LHCN-M2 (cell line): ENCODE measurements around the gene USP38. TPM values are rescaled to one million over a fixed set of nuclear protein-coding genes. Genes with fewer than 3 reads are reported as not detected.
"Not testable (repeated sequence)": the region's sequence is repeated elsewhere in the genome, so short reads cannot be mapped to it uniquely, and the experiment has no call there.

Experiments
- DNase-seq: peaks from one replicate; pipeline ENCODE4 v3.0.0-alpha.2; 2012; ENCODE audit warnings: low read depth
- polyA plus RNA-seq: library from polyadenylated mRNA; unstranded; fragments of >200 nt; gene quantifications from one replicate; pipeline ENCODE4 v1.2.1, GENCODE V29; 2012; ENCODE audit warnings: missing spikeins
- total RNA-seq: library from RNA; depleted of rRNA; stranded (reverse); fragments of >200 nt; gene quantifications from 2 replicates; pipeline ENCODE4 v1.2.3, GENCODE V29; 2014; rRNA removed

Gene USP38, protein sequence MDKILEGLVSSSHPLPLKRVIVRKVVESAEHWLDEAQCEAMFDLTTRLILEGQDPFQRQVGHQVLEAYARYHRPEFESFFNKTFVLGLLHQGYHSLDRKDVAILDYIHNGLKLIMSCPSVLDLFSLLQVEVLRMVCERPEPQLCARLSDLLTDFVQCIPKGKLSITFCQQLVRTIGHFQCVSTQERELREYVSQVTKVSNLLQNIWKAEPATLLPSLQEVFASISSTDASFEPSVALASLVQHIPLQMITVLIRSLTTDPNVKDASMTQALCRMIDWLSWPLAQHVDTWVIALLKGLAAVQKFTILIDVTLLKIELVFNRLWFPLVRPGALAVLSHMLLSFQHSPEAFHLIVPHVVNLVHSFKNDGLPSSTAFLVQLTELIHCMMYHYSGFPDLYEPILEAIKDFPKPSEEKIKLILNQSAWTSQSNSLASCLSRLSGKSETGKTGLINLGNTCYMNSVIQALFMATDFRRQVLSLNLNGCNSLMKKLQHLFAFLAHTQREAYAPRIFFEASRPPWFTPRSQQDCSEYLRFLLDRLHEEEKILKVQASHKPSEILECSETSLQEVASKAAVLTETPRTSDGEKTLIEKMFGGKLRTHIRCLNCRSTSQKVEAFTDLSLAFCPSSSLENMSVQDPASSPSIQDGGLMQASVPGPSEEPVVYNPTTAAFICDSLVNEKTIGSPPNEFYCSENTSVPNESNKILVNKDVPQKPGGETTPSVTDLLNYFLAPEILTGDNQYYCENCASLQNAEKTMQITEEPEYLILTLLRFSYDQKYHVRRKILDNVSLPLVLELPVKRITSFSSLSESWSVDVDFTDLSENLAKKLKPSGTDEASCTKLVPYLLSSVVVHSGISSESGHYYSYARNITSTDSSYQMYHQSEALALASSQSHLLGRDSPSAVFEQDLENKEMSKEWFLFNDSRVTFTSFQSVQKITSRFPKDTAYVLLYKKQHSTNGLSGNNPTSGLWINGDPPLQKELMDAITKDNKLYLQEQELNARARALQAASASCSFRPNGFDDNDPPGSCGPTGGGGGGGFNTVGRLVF
- total RNA-seq = 14.4 and 16.4 TPM in 2 replicates
- polyA plus RNA-seq = 3.9 TPM

DNA sequence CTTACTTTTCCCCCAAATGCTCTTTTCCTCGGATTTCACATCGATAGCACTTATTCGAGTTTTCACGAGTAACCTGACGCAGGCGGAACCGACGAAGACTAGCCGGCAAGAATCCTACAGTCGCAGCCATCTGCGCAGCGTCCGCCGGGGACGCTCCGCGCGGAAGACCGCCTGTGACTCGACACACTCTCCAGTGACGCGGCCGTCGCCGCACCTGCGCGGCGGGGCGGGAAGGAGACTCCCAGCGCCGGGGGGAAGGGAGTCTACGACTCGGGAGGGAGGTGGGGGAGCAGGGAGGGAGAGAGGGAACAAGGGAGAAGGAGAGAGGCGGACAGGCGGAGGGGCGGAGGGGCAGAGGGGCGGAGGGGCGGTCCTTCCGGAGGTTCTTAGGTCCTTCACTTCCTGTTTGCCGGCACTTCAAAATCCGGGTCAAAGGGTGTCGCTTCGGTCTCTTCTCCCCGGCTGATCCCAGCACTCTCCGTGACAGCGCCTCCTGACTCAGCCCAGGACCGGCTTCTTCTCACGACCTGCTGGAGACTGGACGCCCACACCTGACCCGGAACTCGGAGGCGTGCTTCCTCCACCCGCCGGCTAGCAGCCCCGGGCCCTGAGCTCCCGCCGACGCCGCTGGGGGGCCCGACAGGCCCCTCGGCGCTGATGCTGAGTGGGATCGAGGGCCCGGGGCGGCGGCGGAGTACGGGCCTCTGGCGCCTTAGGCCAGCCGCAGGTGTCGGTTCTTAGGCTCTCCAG lies at the start of gene USP38:
TSS of gene USP38 (plus strand) at position 415 of the 750 bp plus-strand sequence. CDS start 534 bp downstream, outside the sequence.
- peak; percentile 93 for DNase-seq

DNA sequence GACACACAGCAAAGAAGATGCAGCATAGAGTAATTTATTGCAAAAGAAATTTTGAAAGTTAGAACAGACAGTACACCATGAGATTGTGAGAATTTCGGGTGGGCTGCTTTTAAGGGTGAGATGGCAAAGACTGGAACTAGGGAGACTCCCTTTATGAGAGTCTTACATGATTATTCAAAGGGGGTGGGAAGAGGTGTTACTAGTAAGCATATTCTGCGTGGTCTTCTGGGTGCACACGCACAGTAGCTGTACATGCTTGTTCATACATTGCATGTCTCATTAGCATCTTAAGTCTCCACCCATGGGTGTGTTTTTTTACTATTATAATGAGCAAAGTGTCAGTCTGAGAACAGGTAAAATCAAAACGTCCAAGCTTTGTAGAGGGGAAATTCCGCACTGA lies 49.4 kb upstream of the USP38 start:
- DNase-seq = no peak

DNA sequence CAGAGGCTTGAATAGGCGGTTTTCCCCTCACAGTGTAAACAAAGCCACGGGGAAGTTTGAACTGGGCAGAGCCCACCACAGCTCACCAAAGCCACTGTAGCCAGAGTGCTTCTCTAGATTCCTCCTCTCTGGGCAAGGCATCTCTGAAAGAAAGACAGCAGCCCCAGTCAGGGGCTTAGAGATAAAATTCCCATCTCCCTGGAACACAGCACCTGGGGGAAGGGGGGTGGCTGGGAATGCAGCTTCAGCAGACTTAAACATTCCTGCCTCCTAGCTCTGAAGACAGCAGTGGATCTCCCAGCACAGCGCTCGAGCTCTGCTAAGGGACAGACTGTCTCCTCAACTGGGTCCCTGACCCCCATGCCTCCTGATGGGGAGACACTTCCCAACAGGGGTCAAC lies 44.0 kb upstream of the USP38 start:
- DNase-seq = no peak

DNA sequence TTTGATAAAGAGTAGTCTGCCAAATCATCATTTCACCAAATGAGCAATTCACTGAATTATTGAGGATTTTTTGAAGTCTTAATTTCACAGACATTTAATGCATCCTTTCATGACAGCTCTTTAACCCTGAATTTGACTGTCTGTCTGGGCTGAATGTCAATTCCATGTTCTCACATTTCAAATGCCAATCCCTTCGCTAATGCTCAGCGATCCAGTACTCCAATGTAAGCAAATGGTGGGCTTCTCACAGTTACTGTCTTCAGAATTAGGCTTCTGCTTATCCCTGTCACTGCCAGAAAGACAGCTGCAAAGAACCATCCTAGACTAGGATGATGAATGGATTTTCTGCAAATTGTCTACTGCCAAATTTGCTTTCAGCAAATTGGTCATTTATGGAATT lies 36.2 kb upstream of the USP38 start:
- no peak for DNase-seq

DNA sequence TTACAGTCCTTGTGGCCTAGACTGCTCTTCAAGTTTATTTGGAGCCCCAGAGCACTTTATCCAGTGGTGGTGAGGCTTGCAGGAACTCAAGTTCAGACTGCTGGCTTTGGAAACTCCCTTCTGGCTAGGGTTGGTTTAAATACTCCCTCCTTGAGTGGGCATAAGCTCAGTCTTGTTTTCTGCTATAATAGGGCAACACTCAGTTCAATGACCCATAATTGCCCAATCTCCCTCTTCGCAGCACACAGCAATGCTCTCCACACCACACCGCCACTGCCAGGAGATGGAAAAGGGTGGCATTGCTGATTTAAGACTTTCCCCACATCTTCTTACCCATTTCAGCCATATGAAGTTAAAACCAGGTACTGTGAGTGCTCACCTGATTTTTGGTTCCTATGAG lies 27.9 kb upstream of the USP38 start:
- no peak for DNase-seq

DNA sequence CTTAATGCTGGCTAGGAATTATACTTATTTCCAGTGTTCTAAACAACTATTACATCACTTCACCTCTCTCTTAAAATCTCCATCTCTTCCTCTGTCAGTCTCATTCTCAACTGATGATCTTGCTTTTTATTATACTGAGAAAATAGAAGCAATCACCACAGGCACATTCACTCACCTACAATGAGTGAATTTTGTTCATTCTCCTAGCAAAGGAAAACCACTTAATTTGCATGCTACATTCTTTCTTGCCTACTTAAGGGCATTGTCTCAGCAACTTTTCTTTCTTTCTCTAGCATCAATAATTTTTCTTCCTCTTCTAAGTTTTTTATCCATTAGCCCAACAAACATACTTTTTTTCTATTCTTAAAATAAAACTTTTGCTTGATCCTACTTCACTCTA lies 21.1 kb upstream of the USP38 start:
- DNase-seq = no peak

DNA sequence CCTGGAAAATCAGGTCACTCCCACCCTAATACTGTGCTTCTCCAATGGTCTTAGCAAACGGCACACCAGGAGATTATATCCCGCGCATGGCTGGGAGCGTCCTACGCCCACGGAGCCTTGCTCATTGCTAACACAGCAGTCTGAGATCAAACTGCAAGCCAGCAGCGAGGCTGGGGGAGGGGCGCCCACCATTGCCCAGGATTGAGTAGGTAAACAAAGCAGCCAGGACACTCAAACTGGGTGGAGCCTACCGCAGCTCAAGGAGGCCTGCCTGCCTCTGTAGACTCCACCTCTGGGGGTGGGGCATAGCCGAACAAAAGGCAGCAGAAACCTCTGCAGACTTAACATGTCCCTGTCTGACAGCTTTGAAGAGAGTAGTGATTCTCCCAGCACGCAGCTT lies 18.0 kb upstream of the USP38 start:
- not testable (repeated sequence) for DNase-seq

DNA sequence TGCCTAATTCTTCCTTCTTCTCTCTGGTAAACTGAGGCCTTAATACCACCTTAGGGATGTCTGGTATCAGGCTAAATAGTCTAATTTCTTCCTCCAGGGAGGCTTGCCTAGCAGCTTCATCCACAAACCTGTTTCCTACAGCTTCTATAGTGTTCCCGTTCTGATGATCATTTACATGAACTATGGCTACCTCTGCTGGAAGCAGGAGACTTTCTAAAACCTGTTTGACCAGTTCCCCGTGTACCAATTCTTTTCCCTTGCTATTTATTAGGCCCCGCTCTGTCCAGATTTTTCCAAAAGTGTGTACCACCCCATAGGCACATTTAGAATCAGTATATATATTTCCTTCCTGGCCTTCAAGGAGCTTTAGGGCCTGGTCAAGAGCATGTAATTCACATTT lies 5.8 kb upstream of the USP38 start:
- no peak for DNase-seq

DNA sequence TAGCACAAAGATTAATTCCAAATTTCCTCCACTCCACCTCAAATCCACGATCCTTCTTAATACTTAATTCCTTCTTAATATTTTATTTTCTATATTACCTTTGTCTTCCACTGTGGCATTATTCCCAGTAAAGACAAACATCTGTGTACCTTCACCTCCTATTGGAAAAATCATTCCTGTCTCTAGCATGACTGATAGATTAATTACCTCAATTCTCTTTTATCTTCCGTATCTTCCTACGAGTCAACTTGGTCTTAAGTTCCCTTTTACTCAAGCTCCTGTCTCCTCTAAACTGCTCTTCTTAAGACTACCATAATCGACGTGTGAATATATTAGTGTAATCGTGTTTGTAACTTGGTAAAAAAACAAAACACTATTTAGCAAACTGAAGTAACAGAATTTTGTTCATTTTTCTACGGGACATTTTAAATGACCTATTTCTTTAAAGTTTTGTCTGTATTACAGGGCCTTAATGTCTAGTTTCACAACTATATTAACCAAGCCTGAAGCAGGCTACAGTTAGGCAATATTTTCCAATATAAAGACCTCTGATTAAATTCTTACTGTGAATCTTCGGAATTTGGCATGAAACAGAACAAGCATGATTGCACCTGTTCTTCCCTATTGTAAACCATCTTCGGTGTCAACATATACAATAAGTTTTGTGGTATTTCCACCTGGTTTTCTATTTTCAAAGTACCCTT lies 1.1 kb upstream of the USP38 start:
- DNase-seq = no peak

DNA sequence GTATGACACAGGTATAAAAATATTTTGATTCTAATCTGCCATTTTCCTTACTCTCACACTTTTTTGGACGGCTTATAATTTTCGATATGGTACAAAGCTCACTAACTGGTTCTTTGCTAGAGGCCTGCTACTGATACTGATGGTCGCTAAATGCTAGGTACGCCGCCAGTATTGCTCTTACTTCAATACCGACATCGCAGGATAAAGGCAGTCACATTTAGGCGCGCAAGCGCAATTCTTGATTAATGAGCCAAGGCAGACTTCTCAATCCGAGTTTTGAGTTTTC lies 557 bp upstream of the USP38 start:
- no peak for DNase-seq

DNA sequence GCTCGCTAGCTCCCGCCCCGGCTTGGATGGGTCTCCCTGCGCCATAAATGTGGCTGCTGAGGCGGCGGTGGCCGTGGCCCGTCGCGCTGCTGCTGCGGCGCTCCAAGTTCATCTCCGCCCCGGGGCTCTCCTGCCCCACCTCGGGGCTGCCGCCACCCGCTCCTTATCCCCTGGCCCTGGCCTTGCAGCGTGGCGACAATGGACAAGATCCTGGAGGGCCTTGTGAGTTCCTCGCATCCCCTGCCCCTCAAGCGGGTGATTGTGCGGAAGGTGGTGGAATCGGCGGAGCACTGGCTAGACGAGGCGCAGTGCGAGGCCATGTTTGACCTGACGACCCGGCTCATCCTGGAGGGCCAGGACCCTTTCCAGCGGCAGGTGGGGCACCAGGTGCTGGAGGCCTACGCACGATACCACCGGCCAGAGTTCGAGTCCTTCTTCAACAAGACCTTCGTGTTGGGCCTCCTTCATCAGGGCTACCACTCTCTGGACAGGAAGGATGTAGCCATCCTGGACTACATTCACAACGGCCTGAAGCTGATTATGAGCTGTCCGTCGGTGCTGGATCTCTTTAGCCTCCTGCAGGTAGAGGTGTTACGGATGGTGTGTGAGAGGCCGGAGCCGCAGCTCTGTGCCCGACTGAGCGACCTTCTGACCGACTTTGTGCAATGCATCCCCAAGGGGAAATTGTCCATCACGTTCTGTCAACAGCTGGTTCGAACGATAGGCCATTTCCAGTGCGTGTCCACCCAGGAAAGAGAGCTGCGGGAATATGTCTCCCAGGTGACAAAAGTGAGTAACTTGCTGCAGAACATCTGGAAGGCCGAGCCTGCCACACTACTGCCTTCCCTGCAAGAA lies 763 bp downstream of the USP38 start:
- DNase-seq = peak; percentile 27

DNA sequence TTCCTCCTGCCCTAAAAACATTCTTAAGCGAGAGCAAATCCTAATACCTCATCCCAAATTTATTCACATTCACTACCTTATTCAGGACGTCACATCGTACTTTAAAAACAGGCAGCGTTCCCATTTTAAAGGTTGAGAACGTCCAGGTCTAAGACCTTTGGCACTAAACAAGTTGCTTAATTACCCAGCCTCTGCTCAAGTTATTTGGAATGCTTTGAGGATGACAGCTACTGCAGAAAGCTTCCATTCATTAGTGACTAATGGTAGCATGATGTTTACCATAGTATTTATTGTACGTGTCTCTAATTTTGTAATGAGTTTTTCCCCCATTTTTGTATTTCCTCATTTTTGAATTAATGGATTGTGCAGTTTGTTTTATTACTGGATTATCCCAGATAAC lies 1.5 kb downstream of the USP38 start:
- peak; percentile 14 for DNase-seq

DNA sequence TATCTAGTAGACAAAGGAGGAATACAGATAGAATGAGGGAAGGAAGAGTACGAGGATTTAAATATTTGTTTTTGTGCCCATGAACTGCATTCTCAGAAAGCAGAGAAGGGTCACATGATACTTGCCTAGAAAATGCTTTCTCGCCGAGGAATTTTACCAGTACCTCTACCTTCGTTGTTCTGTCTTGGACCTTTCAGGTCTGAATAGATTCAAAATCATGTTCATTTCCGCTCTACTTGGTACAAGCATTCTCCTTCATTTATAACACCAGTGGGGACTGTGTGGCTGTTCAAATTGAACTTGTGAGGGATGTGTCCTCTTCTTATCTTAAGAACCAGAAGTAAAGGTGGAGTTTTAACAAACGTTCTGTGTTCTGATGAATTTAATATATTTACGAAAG lies 1.9 kb downstream of the USP38 start:
- DNase-seq = no peak

DNA sequence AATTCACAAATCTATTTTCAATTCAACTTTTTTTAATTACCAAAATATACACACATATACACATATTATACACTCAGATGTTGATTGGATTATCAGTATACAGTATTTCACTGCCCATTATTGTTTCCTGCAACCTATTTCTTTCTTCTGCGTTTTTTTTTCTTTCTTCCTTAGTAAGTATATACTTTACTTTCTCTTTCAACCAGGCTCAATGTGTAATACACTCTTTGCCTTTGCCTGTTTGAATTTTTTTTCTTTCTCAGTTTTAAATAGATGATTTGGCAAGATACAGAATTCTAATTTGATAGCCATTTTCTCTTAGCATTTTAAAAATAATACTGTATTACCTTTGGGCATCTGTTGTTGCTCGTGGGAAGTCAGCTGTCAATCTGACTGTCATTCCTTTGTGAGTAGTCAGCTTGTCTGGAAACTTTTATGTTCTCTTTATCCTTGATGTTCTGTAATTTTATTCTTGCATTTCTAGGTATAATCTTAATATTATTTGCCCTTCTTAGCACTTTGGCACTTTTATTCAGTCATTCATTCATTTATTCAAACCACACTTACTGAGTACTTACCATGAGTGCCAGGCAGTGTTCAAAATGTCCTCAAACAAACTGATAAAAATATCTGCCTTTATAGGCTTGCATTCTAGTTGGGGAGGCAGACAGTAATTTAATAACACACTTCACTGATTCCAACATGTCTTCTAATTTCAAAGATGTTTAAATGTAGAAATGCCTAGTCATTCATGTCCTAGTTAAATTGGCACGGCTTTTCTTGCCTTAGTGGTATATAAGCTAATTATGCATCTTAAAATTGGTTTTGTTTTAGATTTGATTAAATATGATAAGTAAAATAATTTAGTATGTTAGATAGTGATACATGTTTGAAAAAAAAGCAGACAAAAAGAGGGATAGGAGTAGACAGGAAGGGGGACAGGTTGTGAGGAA lies 3.7 kb downstream of the USP38 start:
- peak; percentile 31 for DNase-seq

DNA sequence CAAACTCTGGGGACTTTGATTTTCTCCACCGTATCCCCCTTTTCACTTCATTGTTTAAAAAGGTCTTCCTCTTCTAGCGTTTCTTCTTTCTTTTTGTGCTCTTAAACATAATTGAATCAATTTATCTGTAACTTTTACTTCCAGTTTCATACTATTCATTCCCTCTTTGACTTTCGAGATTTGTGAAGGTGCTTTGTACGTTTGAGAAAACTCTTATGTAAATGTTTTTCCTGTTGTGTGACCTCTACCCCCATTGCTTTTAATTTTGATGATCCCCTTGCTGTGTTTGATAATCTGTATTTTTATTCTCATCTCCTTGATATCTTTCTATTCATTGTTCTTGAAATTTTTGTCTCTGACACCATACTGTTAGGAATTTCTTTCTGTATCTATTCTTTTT lies 4.8 kb downstream of the USP38 start:
- DNase-seq = no peak

DNA sequence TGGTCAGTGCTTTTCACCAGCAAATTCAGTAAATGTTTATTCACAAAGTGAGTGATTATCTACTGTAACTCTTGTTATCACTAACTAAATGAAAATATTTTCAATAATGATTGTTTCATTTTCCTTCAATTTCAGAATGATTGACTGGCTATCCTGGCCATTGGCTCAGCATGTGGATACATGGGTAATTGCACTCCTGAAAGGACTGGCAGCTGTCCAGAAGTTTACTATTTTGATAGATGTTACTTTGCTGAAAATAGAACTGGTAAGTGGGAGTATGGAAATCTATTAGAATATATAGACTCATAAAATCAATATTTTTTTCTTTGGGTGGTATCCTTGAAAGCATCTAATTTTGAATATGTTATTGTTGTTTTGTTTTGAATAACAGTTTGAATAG lies 10.9 kb downstream of the USP38 start:
- no peak for DNase-seq

DNA sequence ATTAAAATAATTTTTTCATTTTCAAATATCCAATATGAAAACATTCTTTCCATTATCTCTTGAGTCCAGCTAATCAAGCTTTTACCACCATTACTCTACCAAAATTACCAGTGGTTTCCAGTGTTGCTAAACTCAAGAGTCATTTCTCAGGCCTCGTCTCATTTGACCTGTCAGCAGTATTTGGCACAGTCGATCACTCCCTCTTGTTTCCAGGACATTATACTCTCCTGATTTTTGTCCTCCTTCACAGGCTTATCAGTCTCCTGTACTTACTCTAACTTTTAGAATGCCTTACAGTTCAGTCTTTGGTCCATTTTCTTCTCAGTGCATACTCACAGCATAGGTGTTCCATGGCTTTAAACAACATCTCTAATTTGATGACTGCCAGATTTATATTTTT lies 11.6 kb downstream of the USP38 start:
- no peak for DNase-seq

DNA sequence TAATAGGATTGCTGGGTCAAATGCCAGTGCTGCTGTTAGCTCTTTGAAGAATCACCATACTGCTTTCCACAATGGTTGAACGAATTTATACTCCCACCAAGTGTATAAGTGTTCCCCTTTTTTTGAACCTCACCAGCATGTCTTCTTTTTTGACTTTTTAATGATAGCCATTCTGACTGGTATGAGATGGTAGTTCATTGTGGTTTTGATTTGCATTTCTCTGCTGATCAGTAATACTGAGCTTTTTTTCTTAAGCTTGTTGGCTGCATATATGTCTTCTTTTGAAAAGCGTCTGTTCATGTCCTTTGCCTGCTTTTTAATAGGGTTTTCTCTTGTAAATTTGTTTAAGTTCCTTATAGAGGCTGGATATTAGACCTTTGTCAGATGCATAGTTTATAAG lies 14.8 kb downstream of the USP38 start:
- no peak for DNase-seq

DNA sequence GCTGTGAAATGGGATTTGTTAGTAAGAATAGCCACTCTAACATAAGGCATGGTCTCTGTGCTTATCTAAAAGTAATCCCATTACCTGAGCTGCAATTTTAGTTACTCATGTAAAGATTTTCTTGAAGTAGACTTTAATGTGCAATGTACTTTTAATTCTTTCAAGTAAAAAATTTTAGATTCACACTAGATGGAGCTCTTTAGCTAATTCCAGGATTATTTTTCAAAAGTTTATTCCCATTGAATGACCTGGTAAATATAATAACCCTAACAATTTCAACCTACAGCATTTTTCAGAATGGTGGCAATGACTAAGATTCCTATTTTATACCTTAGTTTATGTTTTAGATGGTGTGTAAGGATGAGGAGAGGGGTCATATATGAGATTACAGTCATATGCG lies 18.1 kb downstream of the USP38 start:
- peak; percentile 12 for DNase-seq
